Astrocyte of the spinal cord (primary cell): ENCODE results near the gene LHFPL6.
"Not testable (repeated sequence)": the region's sequence is repeated elsewhere in the genome, so short reads cannot be mapped to it uniquely, and the experiment has no call there.

Source experiments
- DNase-seq: peaks from one replicate; pipeline ENCODE4 v3.0.0; 2011; ENCODE audit warnings: low read depth, low spot score
- H3K4me3 ChIP-seq: 2 replicates; pipeline ENCODE4 v1.5.1; 2011; ENCODE audit warnings: low read depth, mild to moderate bottlenecking, low read length, moderate library complexity
- CTCF ChIP-seq: IDR thresholded peaks from 2 replicates; pipeline ENCODE4 v1.5.1; 2012; ENCODE audit warnings: low read depth, mild to moderate bottlenecking, low read length, inconsistent platforms
- in situ Hi-C: cut with HindIII; loops from 2 replicates; pipeline ENCODE4 v1.10.0; 2017; ENCODE audit warnings: low sequenced_read_pairs

Gene LHFPL6

GRCh38 chr13:39353988-39354387 is 249.0 kb downstream of the LHFPL6 start:
- in situ Hi-C loops, result no loop called here
- no peak overlapping the region for H3K4me3 ChIP-seq
- no peak for TF ChIP-seq CTCF
- DNase-seq, result peak; percentile 56

GRCh38 chr13:39350461-39350881 is 252.5 kb downstream of the LHFPL6 start:
- in situ Hi-C loops, result no loop called here
- TF ChIP-seq CTCF, result no peak
- DNase-seq, result no peak
- H3K4me3 ChIP-seq, result no peak overlapping the region

- TF ChIP-seq CTCF, result no peak
- in situ Hi-C loops, result no loop called here
- DNase-seq, result no peak
- no peak overlapping the region for H3K4me3 ChIP-seq
These were observed 253.5 kb downstream of the LHFPL6 start for GRCh38 chr13:39349391-39349960.

- in situ Hi-C loops, result no loop called here
- no peak overlapping the region for H3K4me3 ChIP-seq
- no peak for TF ChIP-seq CTCF
- DNase-seq, result peak; percentile 61
These were observed 254.8 kb downstream of the LHFPL6 start for GRCh38 chr13:39347926-39348901.

GRCh38 chr13:39345982-39346381 is 257.0 kb downstream of the LHFPL6 start:
- in situ Hi-C loops, result no loop called here
- no peak for TF ChIP-seq CTCF
- H3K4me3 ChIP-seq, result no peak overlapping the region
- DNase-seq, result no peak

GRCh38 chr13:39341251-39341650 is 261.7 kb downstream of the LHFPL6 start:
- in situ Hi-C loops, result no loop called here
- no peak for TF ChIP-seq CTCF
- H3K4me3 ChIP-seq, result no peak overlapping the region
- DNase-seq, result no peak

DNA sequence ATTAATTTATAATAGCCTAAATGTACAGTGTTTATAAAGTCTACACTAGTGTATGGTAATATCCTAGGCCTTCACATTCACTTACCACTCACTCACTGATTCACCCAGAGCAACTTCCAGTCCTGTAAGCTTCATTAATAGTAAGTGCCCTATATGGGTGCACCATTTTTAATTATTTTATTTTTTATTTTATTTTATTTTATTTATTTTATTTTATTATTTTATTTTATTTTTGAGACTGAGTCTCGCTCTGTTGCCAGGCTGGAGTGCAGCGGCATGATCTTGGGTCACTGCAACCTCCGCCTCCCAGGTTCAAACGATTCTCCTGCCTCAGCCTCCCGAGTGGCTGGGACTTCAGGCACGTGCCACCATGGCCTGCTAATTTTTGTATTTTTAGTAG is 264.9 kb downstream of the LHFPL6 start:
- in situ Hi-C loops, DNase-seq, H3K4me3 ChIP-seq: not testable (repeated sequence)
